A673 (cell line): ENCODE results near the gene STK31. TPM values are rescaled to one million over a fixed set of nuclear protein-coding genes. Genes with fewer than 3 reads are reported as not detected.

ENCODE experiments used
- BruUV-seq: library from RNA; stranded (reverse); fragments of 400-500 nt; replicated peaks from 2 replicates; lab custom pipeline; 2021; lab: Mats Ljungman, UMichigan
- CTCF ChIA-PET: fragments of 300-600 bp; sonication (Branson Sonifier 250); formaldehyde crosslinking; loops from one replicate; lab custom pipeline; 2022; ENCODE audit warnings: antibody characterized with exemption; lab: Charles Lee
- POLR2A ChIA-PET: fragments of 300-600 bp; sonication (Branson Sonifier 250); formaldehyde crosslinking; loops from one replicate; lab custom pipeline; 2022; ENCODE audit warnings: antibody characterized with exemption; ENCODE audit not compliant: low non-redundant PET; lab: Charles Lee
- DNase-seq: peaks from one replicate; pipeline ENCODE4 v3.0.0-alpha.2; 2015; ENCODE audit warnings: low spot score
- H3K27ac ChIP-seq: fragments of 200-600 bp; sonication (generic); 2 replicates; pipeline ENCODE4 v1.5.1; 2016; ENCODE audit warnings: mixed run types, low read depth, mild to moderate bottlenecking, mixed read lengths, antibody characterized with exemption, low read length; ENCODE audit not compliant: poor library complexity, severe bottlenecking
- H3K27me3 ChIP-seq: fragments of 200-600 bp; sonication (generic); replicated peaks from 2 replicates; pipeline ENCODE4 v1.6.1; 2017; ENCODE audit warnings: mixed run types, low read depth, mild to moderate bottlenecking, mixed read lengths, antibody characterized with exemption, low read length; ENCODE audit not compliant: insufficient read depth, poor library complexity
- H3K36me3 ChIP-seq: fragments of 200-600 bp; sonication (generic); 2 replicates; pipeline ENCODE4 v1.6.1; 2016; ENCODE audit warnings: mixed run types, mild to moderate bottlenecking, mixed read lengths, antibody characterized with exemption, low read length; ENCODE audit not compliant: insufficient read depth, poor library complexity, severe bottlenecking
- H3K4me1 ChIP-seq: fragments of 200-600 bp; sonication (generic); 2 replicates; pipeline ENCODE4 v1.6.1; 2017; ENCODE audit warnings: mixed run types, mild to moderate bottlenecking, mixed read lengths, antibody characterized with exemption, low read length; ENCODE audit not compliant: insufficient read depth, poor library complexity, severe bottlenecking
- H3K4me3 ChIP-seq: fragments of 200-600 bp; sonication (generic); 2 replicates; pipeline ENCODE4 v1.5.1; 2016; ENCODE audit warnings: low read depth, mixed run types, mild to moderate bottlenecking, mixed read lengths, low read length; ENCODE audit not compliant: poor library complexity, severe bottlenecking
- H3K9me3 ChIP-seq: fragments of 200-600 bp; sonication (generic); 2 replicates; pipeline ENCODE4 v1.6.1; 2016; ENCODE audit warnings: mixed run types, low read depth, mild to moderate bottlenecking, mixed read lengths, antibody characterized with exemption, low read length; ENCODE audit not compliant: poor library complexity, severe bottlenecking
- CTCF ChIP-seq: fragments of 300-800, 200-600 bp; sonication (generic); conservative IDR thresholded peaks from 2 replicates; pipeline ENCODE4 v1.5.1; 2017; ENCODE audit warnings: low read depth, mild to moderate bottlenecking, antibody characterized with exemption, low read length, moderate library complexity, mixed read lengths
- EZH2 ChIP-seq: fragments of 200-600 bp; sonication (generic); IDR thresholded peaks from 2 replicates; pipeline ENCODE4 v1.6.1; 2017; ENCODE audit warnings: borderline replicate concordance, low read depth, mild to moderate bottlenecking, mixed read lengths, antibody characterized with exemption, low read length; ENCODE audit not compliant: poor library complexity, severe bottlenecking
- intact Hi-C: fragments of 100-400 bp; cut with micrococcal nuclease; formaldehyde crosslinking; loops from one replicate; pipeline ENCODE4 v1.10.0; 2022; ENCODE audit not compliant: unreplicated experiment
- total RNA-seq: library from RNA; stranded (reverse); gene quantifications from 2 replicates; pipeline ENCODE4 v1.2.3, GENCODE V29; 2021

The STK31 gene
- total RNA-seq, 1 experiment from 2014 or later = 0.34 TPM

DNA sequence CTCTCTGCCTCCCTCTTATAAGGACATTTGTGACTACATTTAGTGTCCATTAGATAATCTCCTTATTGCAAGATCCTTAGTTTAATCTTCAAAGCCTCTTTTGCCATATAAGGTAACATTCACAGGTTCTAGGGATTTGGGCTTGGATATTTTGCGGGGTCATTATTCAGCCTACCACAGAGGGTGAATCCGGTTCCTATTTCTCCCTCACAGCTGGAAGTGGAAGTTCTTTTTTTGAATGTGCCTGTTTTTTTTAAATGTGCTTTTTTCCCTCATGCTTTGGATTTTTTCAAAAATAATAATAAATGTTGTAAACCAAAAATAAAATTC, 47.1 kb upstream of the STK31 start:
- TF ChIP-seq EZH2 (no peak), CTCF (no peak)
- peaks cover 7% of the 10 kb centered on the region for H3K9me3 ChIP-seq
- ChIA-PET CTCF (no interaction called here), POLR2A (no interaction called here)
- no peak for DNase-seq
- no TSS peak for BruUV-seq
- H3K4me3 ChIP-seq = no peak overlapping the region
- H3K4me1 ChIP-seq = no peaks in the 10 kb centered on the region
- no peaks in the 10 kb centered on the region for H3K27me3 ChIP-seq
- H3K36me3 ChIP-seq = no peaks in the 10 kb centered on the region
- intact Hi-C loops = no loop called here
- no peak overlapping the region for H3K27ac ChIP-seq

DNA sequence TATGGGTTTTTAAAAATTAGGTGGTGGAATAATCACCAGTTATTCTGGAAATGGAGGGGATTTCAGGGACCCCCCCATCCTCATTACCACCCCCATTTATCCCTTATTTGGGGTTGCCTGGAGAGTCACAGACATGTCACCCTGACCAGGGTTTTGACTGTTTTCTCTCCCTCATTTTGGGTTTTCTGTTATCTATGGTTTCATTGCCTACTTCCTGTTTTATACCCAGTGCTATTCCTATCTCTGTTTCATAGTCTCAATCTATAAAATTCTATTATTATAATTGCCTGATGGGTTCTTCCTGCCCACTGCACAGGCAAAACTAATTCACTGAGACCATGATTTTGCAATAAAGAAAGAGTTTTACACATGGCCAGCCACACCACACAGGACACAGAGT, 45.9 kb upstream of the STK31 start:
- POLR2A ChIA-PET = no interaction called here
- H3K36me3 ChIP-seq = no peaks in the 10 kb centered on the region

DNA sequence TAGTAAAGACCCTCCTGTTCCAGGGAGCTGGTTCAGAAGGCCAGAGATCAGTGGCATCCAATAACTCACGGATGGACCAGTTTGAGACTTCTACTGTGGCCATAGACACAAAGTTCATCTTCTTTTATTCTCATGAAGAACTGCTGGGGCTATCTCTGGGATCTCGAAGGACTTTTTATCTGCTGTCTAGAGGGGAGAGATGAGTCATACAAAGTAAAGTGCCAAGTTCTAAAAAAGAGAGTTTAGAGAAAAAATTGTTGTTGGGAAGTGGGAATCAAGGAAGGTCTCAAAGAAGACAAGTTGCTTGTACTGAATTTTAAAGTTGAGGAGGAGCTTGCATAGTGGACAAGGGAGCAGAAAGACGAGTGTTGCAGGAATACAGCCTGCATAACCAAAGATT, 38.0 kb upstream of the STK31 start:
- H3K4me3 ChIP-seq = no peak overlapping the region
- H3K27me3 ChIP-seq = no peaks in the 10 kb centered on the region
- H3K9me3 ChIP-seq = no peaks in the 10 kb centered on the region
- intact Hi-C loops = no loop called here
- no peaks in the 10 kb centered on the region for H3K4me1 ChIP-seq
- CTCF ChIA-PET = no interaction called here
- POLR2A ChIA-PET = no interaction called here
- H3K27ac ChIP-seq = no peak overlapping the region
- no peak for DNase-seq
- TF ChIP-seq EZH2 (no peak), CTCF (no peak)
- BruUV-seq = no TSS peak
- H3K36me3 ChIP-seq = no peaks in the 10 kb centered on the region

More for the DNA sequence above, 45.9 kb upstream of the STK31 start:
- no peaks in the 10 kb centered on the region for H3K4me1 ChIP-seq
- no TSS peak for BruUV-seq
- TF ChIP-seq EZH2 (no peak), CTCF (no peak)
- no peak overlapping the region for H3K27ac ChIP-seq
- CTCF ChIA-PET = no interaction called here
- H3K9me3 ChIP-seq = no peaks in the 10 kb centered on the region
- no peaks in the 10 kb centered on the region for H3K27me3 ChIP-seq
- no peak for DNase-seq
- intact Hi-C loops = no loop called here
- no peak overlapping the region for H3K4me3 ChIP-seq
